AG08395 (cell line): Measurements from ENCODE around the gene IPCEF1.
"Not testable (repeated sequence)": the region's sequence is repeated elsewhere in the genome, so short reads cannot be mapped to it uniquely, and the experiment has no call there.

Source experiments
- DNase-seq: peaks from one replicate; pipeline ENCODE4 v3.0.0; 2012; ENCODE audit warnings: mixed read lengths, low spot score

The IPCEF1 gene

GRCh38 chr6:154331750-154332149 lies 24.9 kb downstream of the IPCEF1 start:
- no peak for DNase-seq

- no peak for DNase-seq
Measured at GRCh38 chr6:154329350-154330170, 27.0 kb downstream of the IPCEF1 start.

- DNase-seq, result not testable (repeated sequence)
Measured at GRCh38 chr6:154327313-154327712, 29.3 kb downstream of the IPCEF1 start.

DNA sequence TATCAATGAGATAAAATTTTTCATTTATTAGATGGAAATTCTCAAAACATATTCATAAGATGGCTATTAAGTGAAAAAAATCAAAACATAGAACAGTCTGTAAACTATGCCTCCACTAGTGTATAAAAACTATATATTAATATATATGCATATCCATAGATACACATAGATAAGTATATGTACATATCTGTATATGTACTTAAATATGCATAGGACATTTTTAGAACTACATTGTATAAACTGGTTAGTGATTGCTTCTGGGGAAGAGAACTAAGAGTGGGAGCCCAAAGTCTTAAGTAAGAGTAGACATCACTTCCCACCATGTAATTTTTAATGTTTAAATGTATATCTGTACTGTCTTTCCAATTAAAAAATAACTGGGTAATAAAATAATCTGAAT lies 31.5 kb downstream of the IPCEF1 start:
- DNase-seq, result no peak

DNA sequence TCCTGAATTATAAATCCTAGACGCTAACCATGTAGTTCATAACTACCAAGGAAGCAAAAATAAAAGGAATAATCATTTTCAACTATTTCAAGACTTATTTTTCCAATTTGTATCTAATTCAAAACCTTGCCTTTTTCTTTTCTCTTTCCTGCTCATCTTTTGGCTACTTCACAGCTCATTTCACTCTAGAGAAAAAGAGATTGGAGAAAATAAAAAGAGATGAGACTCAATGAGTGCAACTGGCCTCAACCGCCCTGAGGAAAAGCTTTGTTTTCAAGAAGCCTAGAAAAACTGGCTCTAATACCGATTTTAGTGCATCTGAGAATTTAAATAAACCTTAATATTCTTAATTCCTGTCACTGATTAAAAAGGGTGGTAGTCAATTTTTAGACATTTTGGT lies 36.4 kb downstream of the IPCEF1 start:
- DNase-seq, result no peak

- peak; percentile 52 for DNase-seq
Measured at GRCh38 chr6:154319231-154319858, 37.3 kb downstream of the IPCEF1 start.

DNA sequence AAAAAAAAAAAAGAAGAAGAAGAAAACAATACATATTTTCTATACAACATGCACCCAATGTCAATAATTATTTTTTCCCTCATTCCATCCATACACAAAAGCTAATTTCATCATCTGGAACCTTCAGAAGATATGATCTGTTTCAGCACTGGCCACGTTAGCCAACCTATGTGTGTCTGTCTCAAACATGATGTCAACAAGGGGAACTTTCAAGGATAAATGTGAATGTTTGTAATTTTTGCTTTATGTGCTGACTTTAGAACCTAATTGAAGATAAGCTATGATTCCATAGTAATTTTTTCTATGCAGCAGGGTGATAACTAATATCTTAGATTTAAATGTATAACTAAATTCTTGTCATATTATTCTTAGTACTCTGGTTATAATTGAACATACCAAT lies 37.9 kb downstream of the IPCEF1 start:
- DNase-seq, result no peak

- no peak for DNase-seq
Measured at GRCh38 chr6:154316131-154316530, 40.5 kb downstream of the IPCEF1 start.

DNA sequence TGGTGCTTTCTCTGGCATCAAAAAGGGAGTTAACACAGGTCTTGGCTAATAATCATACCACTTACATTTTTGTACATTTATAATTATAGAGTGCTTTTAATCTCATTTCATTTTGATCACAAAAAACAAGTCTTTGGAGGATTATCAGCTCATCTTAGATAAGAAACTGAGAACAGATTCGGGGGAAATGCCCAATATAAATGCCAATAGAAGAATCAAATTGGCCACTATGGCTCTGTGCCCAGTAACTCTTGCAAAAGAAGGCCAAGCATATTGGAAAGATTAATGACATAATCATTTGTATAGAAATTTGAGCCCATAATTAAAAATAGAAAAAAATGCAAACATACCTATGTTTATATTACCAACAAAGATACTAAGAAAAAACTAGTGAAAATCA lies 42.5 kb downstream of the IPCEF1 start:
- no peak for DNase-seq

DNA sequence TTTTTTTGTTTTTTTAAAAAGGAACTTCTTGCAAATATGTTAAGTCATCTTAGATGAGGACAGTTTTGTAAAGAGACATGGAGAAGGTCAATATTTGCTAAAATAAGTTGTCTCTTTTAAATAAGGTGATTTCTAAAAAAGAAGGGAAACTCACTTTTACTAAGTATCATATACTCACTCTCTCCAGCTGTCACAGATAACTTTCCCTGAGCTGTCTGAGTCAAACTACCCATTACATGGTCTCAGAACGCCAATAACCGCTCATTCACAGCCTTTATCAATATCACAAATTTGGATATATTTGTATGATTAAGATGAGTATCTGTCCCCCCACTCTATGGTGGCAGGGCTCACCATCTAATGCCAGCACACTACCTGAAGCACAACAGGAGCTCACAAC lies 47.6 kb downstream of the IPCEF1 start:
- no peak for DNase-seq

GRCh38 chr6:154307696-154308425 lies 48.7 kb downstream of the IPCEF1 start:
- DNase-seq, result no peak

GRCh38 chr6:154307147-154307546 lies 49.5 kb downstream of the IPCEF1 start:
- not testable (repeated sequence) for DNase-seq

GRCh38 chr6:154306696-154307095 lies 49.9 kb downstream of the IPCEF1 start:
- no peak for DNase-seq

DNA sequence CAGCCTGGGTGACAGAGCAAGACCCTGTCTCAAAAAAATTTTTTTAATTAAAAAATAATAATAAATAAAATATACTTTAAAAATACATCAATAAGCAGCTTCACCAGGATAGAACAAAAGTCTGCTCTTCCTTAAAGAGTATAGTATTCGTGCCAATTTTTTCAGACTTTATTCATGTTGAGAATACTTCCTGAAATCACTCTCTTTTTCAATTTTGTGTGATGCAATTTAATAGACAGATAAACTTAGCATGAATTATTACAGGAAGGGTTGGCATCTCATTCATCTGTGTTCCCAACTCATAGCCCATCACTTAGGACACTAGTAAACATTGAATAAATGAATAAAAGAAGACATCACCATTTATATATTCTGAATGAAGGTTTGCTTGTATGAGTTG lies 52.4 kb downstream of the IPCEF1 start:
- DNase-seq, result no peak

GRCh38 chr6:154303642-154304041 lies 53.0 kb downstream of the IPCEF1 start:
- not testable (repeated sequence) for DNase-seq

- peak; percentile 49 for DNase-seq
Measured at GRCh38 chr6:154301839-154302752, 54.5 kb downstream of the IPCEF1 start.

DNA sequence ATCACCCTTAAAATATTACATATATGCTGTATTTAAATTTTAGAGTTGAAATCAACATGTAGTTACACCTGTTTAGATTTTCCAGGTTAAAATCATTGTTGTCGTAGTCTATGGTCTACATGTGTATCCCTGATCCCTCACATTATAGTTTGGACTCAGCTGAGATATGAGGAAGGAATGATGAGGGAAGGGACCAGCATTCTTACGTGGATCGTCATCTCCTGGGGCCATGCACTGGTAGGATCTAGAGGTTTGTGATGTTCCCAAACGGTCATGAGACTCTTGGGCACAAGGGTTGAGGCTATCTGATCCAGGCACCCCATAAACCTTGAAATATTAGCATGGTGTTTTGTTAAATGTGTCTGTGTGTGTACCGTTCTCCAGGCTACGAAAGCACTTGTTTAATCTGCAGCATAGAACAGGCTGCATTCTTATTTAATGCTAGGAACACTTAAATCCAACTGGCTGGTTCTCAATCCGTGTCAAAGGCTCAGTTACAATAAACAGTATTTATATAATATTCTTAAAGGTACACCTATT lies 55.4 kb downstream of the IPCEF1 start:
- no peak for DNase-seq

DNA sequence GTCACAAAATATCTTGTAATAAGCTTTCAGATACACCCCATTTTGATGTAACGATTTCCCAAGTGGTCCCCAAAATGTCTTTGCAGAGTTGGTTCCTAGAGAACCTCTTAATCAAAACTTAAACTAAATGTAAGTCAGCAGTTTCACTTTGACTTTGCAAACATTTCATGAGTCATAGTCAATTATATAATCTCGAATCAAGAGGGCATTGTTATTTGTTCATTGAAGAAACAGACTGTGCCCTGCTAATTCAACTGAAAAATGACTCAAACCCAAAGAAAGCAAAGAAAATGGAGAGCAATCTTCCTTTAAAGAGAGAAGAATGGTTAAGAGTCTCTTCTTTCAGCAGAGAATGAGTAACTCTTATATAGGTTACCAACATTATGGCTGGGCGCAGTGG lies 58.3 kb downstream of the IPCEF1 start:
- peak; percentile 28 for DNase-seq

DNA sequence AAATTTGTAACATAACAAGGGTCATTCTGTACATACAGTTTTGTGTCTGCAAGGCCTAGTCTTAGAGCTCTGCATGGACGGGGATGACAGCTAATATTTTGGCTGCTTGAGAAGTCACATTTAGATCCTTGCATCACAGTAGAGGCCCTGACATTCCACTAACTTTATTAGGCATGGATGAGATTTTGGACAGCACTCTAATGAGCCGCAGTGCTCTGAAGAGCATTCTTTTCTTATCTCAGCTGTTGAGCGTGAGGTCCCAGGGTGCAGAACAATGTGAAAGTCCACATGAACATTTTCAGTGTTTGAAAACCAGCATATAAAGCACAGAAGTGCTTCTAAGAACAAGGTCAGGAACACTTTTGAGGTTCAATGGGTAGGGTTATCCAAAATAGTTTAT lies 58.9 kb downstream of the IPCEF1 start:
- DNase-seq, result no peak

GRCh38 chr6:154297210-154297609 lies 59.4 kb downstream of the IPCEF1 start:
- DNase-seq, result no peak

DNA sequence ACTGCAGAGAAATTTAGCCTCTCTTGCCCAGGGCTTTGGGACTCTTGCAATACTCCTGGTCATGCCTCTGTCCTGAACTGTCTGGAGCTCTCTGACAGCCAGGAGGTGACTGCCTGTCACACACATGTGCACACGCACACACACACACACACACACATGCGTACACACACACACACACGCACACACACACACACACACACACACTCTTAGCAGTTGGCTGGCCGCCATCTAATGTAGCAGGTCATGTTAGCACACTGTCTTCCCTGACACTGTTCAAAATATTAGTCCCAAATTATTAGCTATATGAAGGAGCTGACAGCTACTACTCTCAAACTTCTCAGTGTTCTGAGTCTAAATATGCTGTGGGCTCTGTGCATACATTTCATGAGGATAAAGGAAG lies 60.9 kb downstream of the IPCEF1 start:
- no peak for DNase-seq
